ENCODE measurements around the gene RAD51B.

GRCh38 chr14:68714991-68715924 lies 895.7 kb downstream of the RAD51B start:
- no peak for TF ChIP-seq POLR2AphosphoS5 (IDR thresholded peaks at IDR 0.05; ENCODE audit: low read depth, low read length)
- TF ChIP-seq CTCF (IDR thresholded peaks at IDR 0.05), result no peak
